HCT116 (cell line): ENCODE results near the gene RAB8A.

Experiments used
- CEBPB ChIP-seq: IDR thresholded peaks from 2 replicates; pipeline ENCODE4 v1.6.1; 2012; ENCODE audit warnings: low read depth
- CTCF ChIP-seq, 3 experiments: fragments of 200-600 bp in 1 of 3; sonication (generic) in 1 of 3; IDR thresholded peaks in 2 of 3; conservative IDR thresholded peaks in 1 of 3; 2 replicates each; pipeline ENCODE4 v1.5.1; 2012 to 2017; ENCODE audit warnings: low read depth in 2 of 3, low read length in 2 of 3, antibody characterized with exemption in 1 of 3, borderline replicate concordance in 1 of 3, control low read depth in 1 of 3, mild to moderate bottlenecking in 1 of 3, mixed read lengths in 1 of 3, mixed run types in 1 of 3, moderate library complexity in 1 of 3; ENCODE audit not compliant: insufficient read depth in 1 of 3
- POLR2A ChIP-seq: IDR thresholded peaks from 2 replicates; pipeline ENCODE4 v1.7.0; 2011; ENCODE audit warnings: borderline replicate concordance; ENCODE audit not compliant: insufficient read depth, insufficient read length; ENCODE audit errors: extremely low read depth
- SP1 ChIP-seq: IDR thresholded peaks from 2 replicates; pipeline ENCODE4 v1.6.1; 2012; ENCODE audit warnings: low read depth

- TF ChIP-seq CTCF (IDR thresholded peaks at IDR 0.05 in 2 of 3, conservative IDR thresholded peaks at IDR 0.05 in 1 of 3; ENCODE audit: borderline replicate concordance in 1 of 3, insufficient read depth in 1 of 3, low read depth in 2 of 3, low read length in 2 of 3) = no peak
- no peak for TF ChIP-seq POLR2A
- TF ChIP-seq SP1 = no peak
- TF ChIP-seq CEBPB = no peak
Observed at GRCh38 chr19:16098821-16099220, 12.9 kb upstream of the RAB8A start.
